Astrocyte (in vitro differentiated cells and primary cell): Measurements from ENCODE around the gene FOLR1.

Experiments
- EZH2 ChIP-seq: IDR thresholded peaks from 2 replicates; pipeline ENCODE4 v1.6.1; 2012; ENCODE audit warnings: mild to moderate bottlenecking, low read length, inconsistent platforms; ENCODE audit not compliant: insufficient read depth
- TF ChIP-seq, protein P1 (sequence below): IDR thresholded peaks from 2 replicates; pipeline ENCODE4 v1.5.1; 2011; ENCODE audit warnings: low read depth, mild to moderate bottlenecking, inconsistent platforms, low read length, moderate library complexity; ENCODE audit not compliant: insufficient read depth

DNA sequence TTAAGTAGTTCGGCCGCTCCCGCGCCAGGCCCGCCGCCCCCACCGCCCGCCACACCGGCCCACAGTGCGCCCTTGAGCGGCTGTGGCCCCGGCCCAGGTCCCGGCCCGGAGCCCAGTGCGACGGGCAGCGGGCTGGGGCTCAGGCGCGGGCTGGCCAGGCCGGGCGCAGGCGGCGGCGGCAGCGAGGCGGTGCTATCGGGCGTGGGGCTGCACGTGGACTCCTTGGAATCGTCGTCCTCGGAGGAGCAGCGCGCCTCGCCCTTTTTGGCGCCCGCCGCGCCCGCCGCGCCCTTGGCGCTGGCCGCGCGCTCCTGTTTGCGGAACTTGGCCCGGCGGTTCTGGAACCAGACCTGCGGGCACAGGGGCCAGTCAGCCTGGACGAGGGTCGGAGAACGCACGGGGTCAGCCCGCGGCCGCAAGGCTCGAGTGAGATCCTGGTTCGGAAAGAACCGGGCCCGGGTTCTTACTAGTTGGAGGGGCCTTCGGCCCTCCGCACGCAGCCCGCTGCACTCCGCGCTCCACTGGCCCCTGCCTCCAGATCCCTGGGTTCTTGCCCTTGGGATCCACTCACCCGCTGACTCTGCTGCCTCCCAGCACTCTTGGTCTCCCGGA, 48.0 kb downstream of the FOLR1 start:
- TF ChIP-seq, protein P1, sequence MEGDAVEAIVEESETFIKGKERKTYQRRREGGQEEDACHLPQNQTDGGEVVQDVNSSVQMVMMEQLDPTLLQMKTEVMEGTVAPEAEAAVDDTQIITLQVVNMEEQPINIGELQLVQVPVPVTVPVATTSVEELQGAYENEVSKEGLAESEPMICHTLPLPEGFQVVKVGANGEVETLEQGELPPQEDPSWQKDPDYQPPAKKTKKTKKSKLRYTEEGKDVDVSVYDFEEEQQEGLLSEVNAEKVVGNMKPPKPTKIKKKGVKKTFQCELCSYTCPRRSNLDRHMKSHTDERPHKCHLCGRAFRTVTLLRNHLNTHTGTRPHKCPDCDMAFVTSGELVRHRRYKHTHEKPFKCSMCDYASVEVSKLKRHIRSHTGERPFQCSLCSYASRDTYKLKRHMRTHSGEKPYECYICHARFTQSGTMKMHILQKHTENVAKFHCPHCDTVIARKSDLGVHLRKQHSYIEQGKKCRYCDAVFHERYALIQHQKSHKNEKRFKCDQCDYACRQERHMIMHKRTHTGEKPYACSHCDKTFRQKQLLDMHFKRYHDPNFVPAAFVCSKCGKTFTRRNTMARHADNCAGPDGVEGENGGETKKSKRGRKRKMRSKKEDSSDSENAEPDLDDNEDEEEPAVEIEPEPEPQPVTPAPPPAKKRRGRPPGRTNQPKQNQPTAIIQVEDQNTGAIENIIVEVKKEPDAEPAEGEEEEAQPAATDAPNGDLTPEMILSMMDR = no peak
- TF ChIP-seq EZH2 = peak; percentile 74
